ENCODE data around the gene LRRC3B.

The LRRC3B gene

GRCh38 chr3:26622621-26623418 is at the start of gene LRRC3B:
Gene LRRC3B (plus strand): TSS chr3:26622772. CDS start chr3:26709673, 86,901 bp downstream.
- CTCF ChIA-PET: no interaction called here
- DNase-seq (ENCODE audit: extremely low spot score): no peak
- no peak for TF ChIP-seq CTCF (IDR thresholded peaks at IDR 0.05; ENCODE audit: control extremely low read depth, extremely low read depth, low read depth, missing control alignments)

GRCh38 chr3:26574766-26575165 is 47.8 kb upstream of the LRRC3B start:
- DNase-seq (ENCODE audit: extremely low spot score): no peak
- POLR2A ChIA-PET: no interaction called here
- CTCF ChIA-PET: no interaction called here
- no peak for TF ChIP-seq CTCF (IDR thresholded peaks at IDR 0.05; ENCODE audit: control extremely low read depth, extremely low read depth, low read depth, missing control alignments)

More at GRCh38 chr3:26622621-26623418, at the start of gene LRRC3B:
- POLR2A ChIA-PET: no interaction called here

- ChIA-PET POLR2A (no interaction called here), CTCF (interaction anchor here (1.1 kb wide), 1 partner anchor 12 kb away, joined by 3 read pairs; no protein-coding TSS in a partner anchor)
- TF ChIP-seq CTCF (IDR thresholded peaks at IDR 0.05; ENCODE audit: control extremely low read depth, extremely low read depth, low read depth, missing control alignments): no peak
- no peak for DNase-seq (ENCODE audit: extremely low spot score)
Observed at GRCh38 chr3:26579116-26579515, 43.5 kb upstream of the LRRC3B start.

- DNase-seq (ENCODE audit: extremely low spot score): no peak
- TF ChIP-seq CTCF (IDR thresholded peaks at IDR 0.05; ENCODE audit: control extremely low read depth, extremely low read depth, low read depth, missing control alignments): no peak
- ChIA-PET POLR2A (no interaction called here), CTCF (interaction anchor here (1.5 kb wide), 1 partner anchor 39 kb away, joined by 4 read pairs; no protein-coding TSS in a partner anchor)
Observed at GRCh38 chr3:26587571-26587970, 35.0 kb upstream of the LRRC3B start.

GRCh38 chr3:26588931-26589330 is 33.6 kb upstream of the LRRC3B start:
- no peak for TF ChIP-seq CTCF (IDR thresholded peaks at IDR 0.05; ENCODE audit: control extremely low read depth, extremely low read depth, low read depth, missing control alignments)
- ChIA-PET POLR2A (no interaction called here), CTCF (interaction anchor here (1.5 kb wide), 1 partner anchor 41 kb away, joined by 4 read pairs; no protein-coding TSS in a partner anchor)
- no peak for DNase-seq (ENCODE audit: extremely low spot score)

- CTCF ChIA-PET: no interaction called here
- POLR2A ChIA-PET: no interaction called here
- no peak for DNase-seq (ENCODE audit: extremely low spot score)
- TF ChIP-seq CTCF (IDR thresholded peaks at IDR 0.05; ENCODE audit: control extremely low read depth, extremely low read depth, low read depth, missing control alignments): no peak
Observed at GRCh38 chr3:26589678-26590077, 32.9 kb upstream of the LRRC3B start.
